Measurements from ENCODE around the gene IFT74.
"Not testable (repeated sequence)": the region's sequence is repeated elsewhere in the genome, so short reads cannot be mapped to it uniquely, and the experiment has no call there.

The IFT74 gene

GRCh38 chr9:27085456-27085855, 129.2 kb downstream of the IFT74 start:
- no peak for DNase-seq

- no peak for DNase-seq
Observed at GRCh38 chr9:27086818-27087680, 130.8 kb downstream of the IFT74 start.

- DNase-seq, result no peak
Observed at GRCh38 chr9:27088981-27089380, 132.8 kb downstream of the IFT74 start.

DNA sequence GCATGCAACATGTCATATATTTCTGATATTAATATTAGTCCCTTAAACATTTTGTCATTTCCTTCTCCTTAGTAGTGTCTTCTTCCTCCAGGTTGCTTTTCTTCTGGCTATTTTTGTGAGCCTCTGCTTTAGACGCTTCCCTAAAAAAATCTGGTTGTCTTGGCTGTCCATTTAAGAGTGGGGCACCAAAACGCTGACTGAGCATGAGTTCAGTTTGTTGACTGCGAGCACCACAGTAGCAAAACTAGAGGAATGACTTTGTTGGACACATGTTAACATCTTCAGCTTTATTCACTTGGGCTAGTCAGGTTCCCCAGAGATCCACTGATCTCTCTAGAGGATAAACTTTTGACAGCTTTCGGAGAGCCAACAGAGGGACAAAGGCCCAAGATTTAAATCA, 133.5 kb downstream of the IFT74 start:
- no peak for DNase-seq

- DNase-seq, result no peak
Observed at GRCh38 chr9:27090231-27090630, 134.0 kb downstream of the IFT74 start.

DNA sequence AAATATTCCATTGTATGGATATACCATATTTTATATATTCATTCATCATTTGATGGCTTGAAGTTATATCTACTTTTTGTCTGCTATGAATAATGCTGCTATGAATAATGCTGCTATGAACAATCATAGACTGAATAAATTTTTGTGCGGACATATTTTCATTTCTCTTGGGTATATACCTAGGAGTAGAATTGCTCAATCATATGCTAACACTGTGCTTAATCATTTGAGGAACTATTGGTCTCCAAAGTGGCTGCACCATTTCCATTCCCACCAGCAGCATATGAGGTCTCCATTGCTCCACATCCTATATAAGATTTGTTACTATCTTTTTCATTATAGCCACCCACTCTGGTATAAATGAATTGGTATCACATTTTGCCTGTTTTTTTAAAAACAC, 134.5 kb downstream of the IFT74 start:
- no peak for DNase-seq

DNA sequence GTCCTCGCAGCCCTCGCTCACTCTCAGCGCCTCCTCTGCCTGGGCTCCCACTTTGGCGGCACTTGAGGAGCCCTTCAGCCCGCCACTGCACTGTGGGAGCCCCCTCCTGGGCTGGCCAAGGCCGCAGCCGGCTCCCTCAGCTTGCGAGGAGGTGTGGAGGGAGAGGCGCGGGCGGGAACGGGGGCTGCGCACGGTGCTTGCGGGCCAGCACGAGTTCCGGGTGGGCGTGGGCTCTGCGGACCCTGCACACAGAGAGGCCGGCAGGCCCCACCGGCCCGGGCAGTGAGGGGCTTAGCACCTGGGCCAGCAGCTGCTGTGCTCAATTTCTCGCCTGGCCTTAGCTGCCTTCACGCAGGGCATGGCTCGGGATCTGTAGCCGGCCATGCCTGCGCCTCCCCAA, 136.3 kb downstream of the IFT74 start:
- DNase-seq, result not testable (repeated sequence)

DNA sequence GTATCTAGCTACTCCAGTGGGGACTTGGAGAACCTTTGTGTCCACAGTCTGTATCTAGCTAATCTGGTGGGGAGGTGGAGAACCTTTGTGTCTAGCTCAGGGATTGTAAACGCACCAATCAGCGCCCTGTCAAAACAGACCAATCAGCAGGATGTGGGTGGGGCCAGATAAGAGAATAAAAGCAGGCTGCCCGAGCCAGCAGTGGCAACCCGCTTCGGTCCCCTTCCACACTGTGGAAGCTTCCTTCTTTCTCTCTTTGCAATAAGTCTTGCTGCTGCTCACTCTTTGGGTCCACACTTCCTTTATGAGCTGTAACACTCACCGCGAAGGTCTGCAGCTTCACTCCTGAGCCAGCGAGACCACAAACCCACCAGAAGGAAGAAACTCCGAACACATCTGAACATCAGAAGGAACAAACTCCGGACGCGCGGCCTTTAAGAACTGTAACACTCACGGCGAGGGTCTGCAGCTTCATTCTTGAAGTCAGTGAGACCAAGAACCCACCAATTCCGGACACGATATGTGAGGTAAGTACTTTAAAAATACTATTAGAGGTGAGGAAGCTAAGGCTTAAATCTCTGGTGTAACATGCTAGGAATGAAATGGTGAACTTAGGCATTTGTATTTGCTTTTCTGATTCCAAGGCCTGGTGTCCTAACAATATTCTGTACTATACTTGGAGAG, 137.3 kb downstream of the IFT74 start:
- not testable (repeated sequence) for DNase-seq

DNA sequence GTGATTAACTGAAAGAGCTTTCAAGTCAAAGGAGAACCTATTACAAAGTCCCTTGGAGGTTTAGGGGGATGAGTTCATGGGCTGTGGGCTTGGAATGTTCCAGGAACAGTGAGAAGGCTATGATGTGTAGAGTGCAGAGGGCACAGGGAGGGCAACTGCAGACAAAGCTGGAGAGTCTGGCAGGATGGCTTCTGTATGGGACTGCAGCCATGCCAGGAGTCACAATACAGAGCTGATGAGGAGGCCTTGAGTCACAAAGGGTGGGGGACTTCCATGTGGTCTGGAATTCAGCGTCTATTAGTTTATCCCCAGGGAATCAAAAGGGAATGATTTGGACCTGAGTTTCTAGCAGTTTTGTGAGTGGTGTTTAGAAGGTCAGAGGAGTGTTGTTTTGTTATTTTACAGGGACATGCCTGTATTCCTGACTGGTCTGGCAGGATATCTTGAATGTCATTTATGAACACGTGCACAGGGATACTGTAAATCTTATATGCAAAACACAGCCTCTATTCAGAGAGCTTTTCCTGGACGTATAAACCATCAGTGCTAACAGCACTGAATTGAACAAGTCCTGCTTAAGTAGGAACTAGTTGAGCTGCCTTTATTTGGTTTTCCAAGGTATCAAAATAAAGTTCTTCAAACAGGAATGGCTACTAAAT, 138.6 kb downstream of the IFT74 start:
- no peak for DNase-seq

GRCh38 chr9:27107241-27107640, 151.0 kb downstream of the IFT74 start:
- DNase-seq, result no peak

DNA sequence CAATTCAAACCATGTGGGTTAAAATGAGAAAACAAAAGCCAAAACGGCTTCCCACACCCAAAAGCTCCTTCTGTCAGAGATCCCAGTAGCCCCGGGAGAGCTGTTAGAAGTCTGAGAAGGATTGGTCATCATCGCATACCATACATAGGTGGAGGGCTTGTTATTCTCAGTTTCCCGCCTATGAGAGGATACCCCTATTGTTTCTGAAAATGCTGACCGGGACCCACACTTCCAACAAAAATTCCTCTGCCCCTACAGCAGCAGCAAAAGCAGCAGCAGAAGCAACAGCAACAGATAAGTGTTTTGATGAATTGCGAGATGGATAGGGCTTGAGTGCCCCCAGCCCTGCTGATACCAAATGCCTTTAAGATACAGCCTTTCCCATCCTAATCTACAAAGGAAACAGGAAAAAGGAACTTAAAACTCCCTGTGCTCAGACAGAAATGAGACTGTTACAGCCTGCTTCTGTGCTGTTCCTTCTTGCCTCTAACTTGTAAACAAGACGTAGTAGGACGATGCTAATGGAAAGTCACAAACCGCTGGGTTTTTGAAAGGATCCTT, 152.8 kb downstream of the IFT74 start, which contains the start of gene TEK:
TEK (plus strand) TSS at position 245 of the 561 bp plus-strand sequence. CDS start 366 bp downstream, outside the sequence.
- peak; percentile 8 for DNase-seq

- DNase-seq, result no peak
Observed at GRCh38 chr9:27109621-27110020, 153.4 kb downstream of the IFT74 start.

GRCh38 chr9:27110181-27110580, 154.0 kb downstream of the IFT74 start:
- no peak for DNase-seq

DNA sequence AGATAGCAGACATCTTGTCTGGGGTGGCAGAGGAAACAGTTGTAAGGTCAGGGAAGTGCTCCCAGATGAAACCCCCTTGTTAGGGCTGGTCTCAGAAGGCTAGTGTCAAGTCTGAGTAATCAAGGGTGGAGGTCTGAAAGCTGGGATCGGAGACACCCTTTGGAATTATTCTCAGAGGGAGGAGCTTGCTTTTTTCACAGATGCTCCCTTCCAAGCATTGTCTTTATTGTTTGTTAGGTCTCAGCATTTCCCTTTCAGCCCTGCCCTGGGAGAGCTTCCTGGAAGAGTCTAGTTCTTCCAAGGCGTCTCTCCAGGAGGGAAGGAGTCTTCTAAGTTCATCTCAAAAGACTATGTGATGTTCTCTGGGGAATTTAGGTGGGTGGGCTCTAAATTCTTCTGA, 156.0 kb downstream of the IFT74 start:
- DNase-seq, result no peak

Data from retina (tissue), 1 donor.